ENCODE results near the gene OR10T2. TPM values are rescaled to one million over a fixed set of nuclear protein-coding genes. Genes with fewer than 3 reads are reported as not detected.
"Not testable (repeated sequence)": the region's sequence is repeated elsewhere in the genome, so short reads cannot be mapped to it uniquely, and the experiment has no call there.

OR10T2 gene
- polyA plus RNA-seq, 4 donors, result not detected

DNA sequence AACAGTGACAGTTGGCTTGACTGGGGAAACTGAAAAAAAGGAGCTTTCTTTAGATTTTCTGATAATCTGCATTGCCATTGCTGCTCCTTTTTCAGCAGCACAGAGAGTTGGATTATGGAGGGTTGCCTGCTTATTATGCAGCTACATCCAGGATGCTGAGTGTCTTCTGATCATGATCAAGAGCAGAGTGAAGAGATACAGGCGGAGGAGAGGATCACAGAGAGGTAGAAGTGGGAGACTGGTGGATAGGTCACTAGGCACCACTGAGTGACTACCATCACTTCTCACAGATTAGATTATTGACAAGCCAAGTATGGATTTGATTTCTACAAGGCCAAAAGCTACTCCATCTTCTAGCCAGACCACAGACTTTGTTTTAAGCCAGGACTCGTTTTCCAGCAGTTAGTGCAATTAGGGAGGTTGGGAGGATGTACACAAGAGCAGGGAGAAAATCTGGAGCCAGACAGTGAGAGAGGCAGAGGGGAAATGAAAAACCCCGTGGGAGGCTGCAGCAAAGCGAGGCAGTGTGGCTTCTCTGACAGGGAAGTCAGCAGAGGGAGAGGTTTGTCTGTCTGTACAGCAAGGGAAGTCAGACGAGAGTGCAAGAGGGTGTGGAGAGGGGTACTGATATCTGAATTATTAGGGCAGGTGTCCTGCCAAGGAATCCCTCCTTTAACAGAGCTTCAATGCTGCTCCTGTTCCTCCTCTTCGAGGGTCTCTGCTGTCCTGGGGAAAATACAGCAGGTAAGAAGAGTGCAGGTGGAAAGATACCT lies 45.8 kb downstream of the OR10T2 start, which contains the start of gene CD1E:
Gene CD1E (plus strand): TSS at position 592 of the 773 bp plus-strand sequence. CDS start 95 bp downstream, at position 687.
- H3K9me3 ChIP-seq (ENCODE audit: control insufficient read depth in 2 of 2, insufficient read depth in 1 of 2, low read depth in 1 of 2, low read length in 1 of 2), result no peaks in the 10 kb centered on the region
- FAIRE-seq, result no peak

GRCh38 chr1:158348946-158349345 lies 50.3 kb downstream of the OR10T2 start:
- 95 to 96% (median 96%) methylated on average over 20 to 24 of the region's 24 CpGs for WGBS, 3 donors
- DNase-seq; H3K4me1 ChIP-seq (ENCODE audit: control insufficient read depth in 3 of 3, insufficient read depth in 2 of 3, low read depth in 1 of 3, low read length in 2 of 3); FAIRE-seq; H3K27me3 ChIP-seq (ENCODE audit: control insufficient read depth in 3 of 3, insufficient read depth in 3 of 3, low read length in 3 of 3); H3K36me3 ChIP-seq (ENCODE audit: control insufficient read depth in 3 of 3, insufficient read depth in 2 of 3, low read depth in 1 of 3, low read length in 3 of 3); H3K4me3 ChIP-seq (ENCODE audit: low read depth in 1 of 3, low read length in 3 of 3); H3K27ac ChIP-seq (ENCODE audit: low read depth in 1 of 3, low read length in 2 of 3); H3K9me3 ChIP-seq (ENCODE audit: control insufficient read depth in 2 of 2, insufficient read depth in 1 of 2, low read depth in 1 of 2, low read length in 1 of 2): not testable (repeated sequence)

More for the DNA sequence above, 45.8 kb downstream of the OR10T2 start, which contains the start of gene CD1E:
- H3K27ac ChIP-seq (ENCODE audit: low read depth in 1 of 3, low read length in 2 of 3), result no peak within 1 kb of the TSS
- H3K4me3 ChIP-seq (ENCODE audit: low read depth in 1 of 3, low read length in 3 of 3), result no peak within 1 kb of the TSS
- WGBS, 3 donors, result 29 to 41% (median 32%) methylated on average over 6 of the region's 6 CpGs
- no peaks in the 10 kb centered on the region for H3K36me3 ChIP-seq (ENCODE audit: control insufficient read depth in 3 of 3, insufficient read depth in 2 of 3, low read depth in 1 of 3, low read length in 3 of 3)
- H3K4me1 ChIP-seq (ENCODE audit: control insufficient read depth in 3 of 3, insufficient read depth in 2 of 3, low read depth in 1 of 3, low read length in 2 of 3), result no peaks in the 10 kb centered on the region
- no peak for DNase-seq
- H3K27me3 ChIP-seq (ENCODE audit: control insufficient read depth in 3 of 3, insufficient read depth in 3 of 3, low read length in 3 of 3), result no peaks in the 10 kb centered on the region

Other genes starting within 250 kb of the OR10T2 start
- 10 to 100 TPM in 1 of 4 donors, 1 to 10 TPM in 3; 5.9 to 15.0 (median 8.7) TPM for gene CD1D, start 218.6 kb downstream of the OR10T2 start, polyA plus RNA-seq
- under 1 TPM in 2 of 4 donors, not detected in 2; 0.01 to 0.04 TPM for gene CD1A, start 145.0 kb downstream of the OR10T2 start, polyA plus RNA-seq
- gene CD1C, start 109.5 kb downstream of the OR10T2 start, polyA plus RNA-seq, result under 1 TPM in 2 of 4 donors, not detected in 2; 0.52 to 0.64 TPM
- not detected for gene CD1B, start 67.9 kb downstream of the OR10T2 start, polyA plus RNA-seq
- under 1 TPM in 2 of 4 donors, not detected in 2; 0.13 to 0.34 TPM for gene CD1E, start 45.6 kb downstream of the OR10T2 start, polyA plus RNA-seq
- not detected for gene OR10K2, start 26.8 kb upstream of the OR10T2 start, polyA plus RNA-seq
- not detected for gene OR10K1, start 62.4 kb upstream of the OR10T2 start, polyA plus RNA-seq
- gene OR10R2, start 72.8 kb upstream of the OR10T2 start, polyA plus RNA-seq, result not detected
- not detected for gene OR6Y1, start 154.9 kb upstream of the OR10T2 start, polyA plus RNA-seq
- gene OR6P1, start 171.1 kb upstream of the OR10T2 start, polyA plus RNA-seq, result not detected
- gene OR10X1, start 180.4 kb upstream of the OR10T2 start, polyA plus RNA-seq, result not detected
- under 1 TPM in 1 of 4 donors, not detected in 3; under 0.01 TPM for gene OR10Z1, start 205.8 kb upstream of the OR10T2 start, polyA plus RNA-seq